Retinal pigment epithelial cell (primary cell): Measurements from ENCODE around the gene SCGN.
"Not testable (repeated sequence)": the region's sequence is repeated elsewhere in the genome, so short reads cannot be mapped to it uniquely, and the experiment has no call there.

Experiments
- DNase-seq: peaks from one replicate; pipeline ENCODE4 v3.0.0-alpha.2; 2010; ENCODE audit warnings: low read depth
- H3K4me3 ChIP-seq: 2 replicates; pipeline ENCODE4 v1.5.1; 2011; ENCODE audit warnings: mild to moderate bottlenecking, low read length, control low read depth, moderate library complexity
- TF ChIP-seq, protein P1 (sequence below): conservative IDR thresholded peaks from 2 replicates; pipeline ENCODE4 v1.5.1; 2011; ENCODE audit warnings: low read depth, low read length, control low read depth, inconsistent platforms

The SCGN gene

DNA sequence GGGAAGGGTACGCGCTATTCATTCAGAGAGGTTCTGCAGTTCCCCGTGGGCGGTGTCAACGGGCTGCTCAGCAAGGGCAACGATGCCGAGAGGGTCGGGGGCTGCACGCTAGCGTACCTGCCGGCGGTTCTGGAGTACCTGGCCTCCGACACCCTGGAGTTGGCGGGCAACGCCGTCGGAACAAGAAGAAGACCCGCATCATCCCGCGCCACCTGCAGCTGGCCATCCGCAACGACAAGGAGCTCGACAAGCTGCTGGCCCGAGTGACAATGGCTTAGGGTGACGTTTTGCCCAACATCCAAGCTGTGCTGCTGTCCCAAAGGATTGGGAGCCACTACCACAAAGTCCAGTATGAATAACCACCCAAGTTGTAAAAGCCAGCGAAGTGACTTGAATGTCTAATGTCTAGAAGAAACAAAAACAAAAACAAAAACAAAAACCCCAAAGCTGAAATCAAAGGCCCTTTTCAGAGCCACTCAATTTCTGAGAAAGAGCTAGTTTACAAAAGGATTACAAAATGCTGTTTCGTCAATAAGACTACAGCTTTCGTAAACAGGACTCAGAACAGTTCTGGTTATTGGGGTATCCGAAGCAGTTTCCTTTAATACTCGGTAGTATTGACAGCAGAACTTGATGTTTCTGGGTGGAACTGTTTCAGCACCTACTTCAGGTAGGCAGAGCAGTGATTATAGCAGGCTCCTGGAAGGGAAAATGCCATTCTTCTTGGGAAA lies 80.6 kb downstream of the SCGN start:
- TF ChIP-seq, protein P1, sequence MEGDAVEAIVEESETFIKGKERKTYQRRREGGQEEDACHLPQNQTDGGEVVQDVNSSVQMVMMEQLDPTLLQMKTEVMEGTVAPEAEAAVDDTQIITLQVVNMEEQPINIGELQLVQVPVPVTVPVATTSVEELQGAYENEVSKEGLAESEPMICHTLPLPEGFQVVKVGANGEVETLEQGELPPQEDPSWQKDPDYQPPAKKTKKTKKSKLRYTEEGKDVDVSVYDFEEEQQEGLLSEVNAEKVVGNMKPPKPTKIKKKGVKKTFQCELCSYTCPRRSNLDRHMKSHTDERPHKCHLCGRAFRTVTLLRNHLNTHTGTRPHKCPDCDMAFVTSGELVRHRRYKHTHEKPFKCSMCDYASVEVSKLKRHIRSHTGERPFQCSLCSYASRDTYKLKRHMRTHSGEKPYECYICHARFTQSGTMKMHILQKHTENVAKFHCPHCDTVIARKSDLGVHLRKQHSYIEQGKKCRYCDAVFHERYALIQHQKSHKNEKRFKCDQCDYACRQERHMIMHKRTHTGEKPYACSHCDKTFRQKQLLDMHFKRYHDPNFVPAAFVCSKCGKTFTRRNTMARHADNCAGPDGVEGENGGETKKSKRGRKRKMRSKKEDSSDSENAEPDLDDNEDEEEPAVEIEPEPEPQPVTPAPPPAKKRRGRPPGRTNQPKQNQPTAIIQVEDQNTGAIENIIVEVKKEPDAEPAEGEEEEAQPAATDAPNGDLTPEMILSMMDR, result no peak
- no peak for DNase-seq
- no peak overlapping the region for H3K4me3 ChIP-seq

DNA sequence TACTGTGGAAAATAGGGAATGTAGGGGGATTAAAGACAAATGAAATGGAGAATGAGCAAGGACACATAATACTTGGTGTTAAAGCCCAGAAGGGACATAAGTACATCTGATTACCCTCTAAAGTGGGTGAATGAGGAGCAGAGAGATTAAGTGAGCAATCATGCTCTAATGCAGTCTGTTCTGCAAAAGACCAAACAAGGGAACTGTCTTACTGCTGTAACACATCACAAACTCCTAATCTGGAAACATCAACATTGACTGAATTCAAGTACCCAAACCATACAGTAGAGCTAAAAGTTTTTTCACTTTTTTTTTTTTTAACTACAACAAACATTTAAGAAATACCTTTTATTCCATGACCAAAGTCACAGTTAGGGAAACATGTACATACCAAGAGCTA lies 83.2 kb downstream of the SCGN start:
- no peak overlapping the region for H3K4me3 ChIP-seq
- DNase-seq, result no peak

DNA sequence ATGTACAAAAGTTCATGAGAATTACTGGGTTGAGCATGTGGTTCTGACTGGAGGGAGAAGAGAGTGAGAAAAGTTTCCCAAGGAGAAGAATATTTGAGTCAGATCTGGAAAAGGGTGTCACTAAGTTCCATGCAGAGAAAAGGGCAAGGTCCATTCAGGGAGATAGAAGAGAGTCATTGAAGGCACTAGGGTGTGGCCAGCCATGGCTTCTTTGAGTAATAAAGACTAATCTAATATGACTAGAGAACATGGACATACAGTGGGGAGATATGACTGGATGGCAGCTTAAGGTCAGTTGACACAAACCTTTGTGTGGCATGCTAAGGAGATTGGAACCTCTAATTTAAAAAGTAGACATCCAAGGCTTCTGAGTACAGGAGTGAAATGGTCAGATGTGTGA lies 91.9 kb downstream of the SCGN start:
- H3K4me3 ChIP-seq, result no peak overlapping the region
- TF ChIP-seq, protein P1, result no peak
- no peak for DNase-seq

More for the DNA sequence above, 83.2 kb downstream of the SCGN start:
- TF ChIP-seq, protein P1, result no peak

DNA sequence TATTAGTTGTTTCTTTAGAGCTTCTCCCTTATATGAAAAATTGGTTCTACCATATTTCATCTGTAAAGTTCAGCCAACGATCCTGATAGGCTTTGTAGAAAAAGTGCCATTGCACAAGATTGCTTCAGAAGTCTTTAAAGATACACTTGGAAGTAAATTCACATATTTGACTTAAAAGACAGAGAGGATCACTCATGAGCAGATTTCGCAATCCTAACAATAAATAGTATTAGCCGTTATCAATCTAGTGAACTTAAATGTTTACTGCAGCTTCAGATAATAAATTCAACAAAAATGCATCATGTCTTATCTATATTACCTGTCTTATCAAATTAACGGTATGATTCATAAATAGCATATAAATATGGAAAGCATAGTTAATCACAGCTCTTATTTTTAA lies 93.8 kb downstream of the SCGN start:
- TF ChIP-seq, protein P1, result no peak
- DNase-seq, result no peak
- no peak overlapping the region for H3K4me3 ChIP-seq

DNA sequence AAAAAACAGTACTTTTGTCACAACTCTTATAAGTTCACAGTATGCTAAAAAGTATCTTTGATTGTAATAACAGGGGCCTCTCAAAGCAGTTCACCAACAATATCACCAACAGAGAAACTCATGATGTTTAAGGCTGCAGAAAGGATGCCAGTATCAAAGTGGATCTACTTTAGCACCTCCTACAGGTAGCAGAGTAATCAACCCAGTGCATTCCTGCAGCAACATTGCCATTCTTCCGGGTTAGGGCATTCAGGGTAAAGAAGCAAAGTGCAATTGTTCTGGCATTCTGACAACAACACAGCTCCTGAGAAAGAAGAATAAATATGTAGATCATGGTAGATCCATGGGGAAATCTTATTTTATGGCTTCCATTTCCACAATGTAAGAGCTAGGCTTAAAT lies 95.0 kb downstream of the SCGN start:
- no peak overlapping the region for H3K4me3 ChIP-seq
- TF ChIP-seq, protein P1, result no peak
- no peak for DNase-seq

DNA sequence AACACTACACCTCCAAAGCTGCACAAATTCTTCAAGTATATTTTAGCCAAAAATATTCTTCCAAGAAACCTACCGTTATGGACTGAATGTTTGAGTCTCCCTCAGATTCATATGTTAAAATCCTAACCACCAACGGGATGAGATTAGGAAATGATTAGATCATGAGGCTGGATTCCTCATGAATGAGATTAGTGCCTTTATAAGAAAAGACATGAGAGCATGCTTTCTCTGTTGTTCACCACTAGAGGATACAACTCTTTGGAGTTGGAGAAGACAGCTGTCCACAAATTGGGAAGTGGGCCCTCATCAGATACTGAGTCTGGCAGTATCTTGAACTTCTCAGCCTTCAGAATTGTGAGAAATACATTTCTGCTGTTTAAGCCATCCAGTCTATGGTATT lies 95.5 kb downstream of the SCGN start:
- H3K4me3 ChIP-seq, result no peak overlapping the region
- DNase-seq, result no peak
- TF ChIP-seq, protein P1, result no peak

DNA sequence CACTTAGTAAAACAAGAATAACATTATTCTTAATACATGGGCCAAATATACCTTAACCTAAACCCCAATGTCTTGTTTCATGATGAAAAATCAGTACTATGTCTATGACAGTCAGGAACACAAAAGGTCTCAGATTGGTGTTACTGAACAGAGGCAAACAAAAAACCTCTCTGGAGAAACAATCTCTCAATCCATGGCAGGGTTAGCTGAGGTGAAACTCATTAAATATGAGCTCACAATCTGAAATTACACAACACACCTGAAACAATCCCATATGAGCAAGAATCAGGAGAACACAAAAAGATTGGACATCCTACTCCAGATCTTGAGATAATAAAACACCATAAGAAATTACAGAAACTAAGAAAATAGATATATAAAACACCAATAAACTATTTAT lies 96.0 kb downstream of the SCGN start:
- TF ChIP-seq, protein P1, result no peak
- no peak overlapping the region for H3K4me3 ChIP-seq
- no peak for DNase-seq

DNA sequence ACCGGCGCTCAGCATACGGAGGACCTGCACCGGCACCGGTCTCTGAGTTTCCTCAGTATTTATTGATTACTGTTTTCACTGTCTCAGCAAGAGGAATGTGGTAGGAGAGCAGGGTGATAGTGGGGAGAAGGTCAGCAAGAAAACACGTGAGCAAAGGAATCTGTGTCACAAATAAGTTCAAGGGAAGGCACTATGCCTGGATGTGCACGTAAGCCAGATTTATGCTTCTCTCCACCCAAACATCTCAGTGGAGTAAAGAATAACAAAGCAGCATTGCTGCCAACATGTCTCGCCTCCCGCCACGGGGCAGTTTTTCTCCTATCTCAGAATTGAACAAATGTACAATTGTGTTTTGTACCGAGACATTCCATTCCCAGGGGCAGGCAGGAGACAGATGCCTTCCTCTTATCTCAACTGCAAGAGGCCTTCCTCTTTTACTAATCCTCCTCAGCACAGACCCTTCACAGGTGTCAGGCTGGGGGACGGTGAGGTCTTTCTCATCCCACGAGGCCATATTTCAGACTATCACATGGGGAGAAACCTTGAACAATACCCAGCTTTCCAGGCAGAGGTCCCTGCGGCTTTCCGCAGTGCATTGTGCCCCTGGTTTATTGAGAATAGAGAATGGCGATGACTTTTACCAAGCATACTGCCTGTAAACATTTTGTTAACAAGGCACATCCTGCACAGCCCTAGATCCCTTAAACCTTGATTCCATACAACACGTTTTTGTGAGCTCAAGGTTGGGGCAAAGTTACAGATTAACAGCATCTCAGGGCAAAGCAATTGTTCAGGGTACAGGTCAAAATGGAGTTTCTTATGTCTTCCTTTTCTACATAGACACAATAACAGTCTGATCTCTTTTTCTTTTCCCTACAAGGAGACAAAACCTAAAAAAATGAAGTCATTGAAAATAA lies 96.8 kb downstream of the SCGN start:
- not testable (repeated sequence) for DNase-seq

More for the DNA sequence above, 96.8 kb downstream of the SCGN start:
- H3K4me3 ChIP-seq, result not testable (repeated sequence)
